MG63 (cell line): Measurements from ENCODE around the gene ZNF615. TPM values are rescaled to one million over a fixed set of nuclear protein-coding genes. Genes with fewer than 3 reads are reported as not detected.
"Not testable (repeated sequence)": the region's sequence is repeated elsewhere in the genome, so short reads cannot be mapped to it uniquely, and the experiment has no call there.

ENCODE experiments used
- DNase-seq: peaks from one replicate; pipeline ENCODE4 v3.0.0-alpha.2; 2020
- H3K27me3 ChIP-seq: fragments of 250-450 bp; sonication (Bioruptor Pico); 2 replicates; pipeline ENCODE4 v1.5.1; 2020; ENCODE audit warnings: mild to moderate bottlenecking, moderate library complexity
- H3K36me3 ChIP-seq: fragments of 250-450 bp; sonication (Bioruptor Pico); 2 replicates; pipeline ENCODE4 v1.5.1; 2020; ENCODE audit warnings: mild to moderate bottlenecking, moderate library complexity
- H3K4me3 ChIP-seq: fragments of 250-450 bp; sonication (Bioruptor Pico); 2 replicates; pipeline ENCODE4 v1.5.1; 2020; ENCODE audit warnings: mild to moderate bottlenecking, moderate library complexity
- H3K9me3 ChIP-seq: fragments of 250-450 bp; sonication (Bioruptor Pico); 2 replicates; pipeline ENCODE4 v1.5.1; 2020; ENCODE audit warnings: mild to moderate bottlenecking, moderate library complexity
- total RNA-seq: library from RNA; depleted of rRNA; stranded (reverse); fragments of >200 nt; shearing (Covaris generic); gene quantifications from 2 replicates; pipeline ENCODE4 v1.2.3, GENCODE V29; 2014; ENCODE audit warnings: low replicate concordance

The ZNF615 gene
- total RNA-seq, 1 experiment from 2014 or later = 5.6 TPM

DNA sequence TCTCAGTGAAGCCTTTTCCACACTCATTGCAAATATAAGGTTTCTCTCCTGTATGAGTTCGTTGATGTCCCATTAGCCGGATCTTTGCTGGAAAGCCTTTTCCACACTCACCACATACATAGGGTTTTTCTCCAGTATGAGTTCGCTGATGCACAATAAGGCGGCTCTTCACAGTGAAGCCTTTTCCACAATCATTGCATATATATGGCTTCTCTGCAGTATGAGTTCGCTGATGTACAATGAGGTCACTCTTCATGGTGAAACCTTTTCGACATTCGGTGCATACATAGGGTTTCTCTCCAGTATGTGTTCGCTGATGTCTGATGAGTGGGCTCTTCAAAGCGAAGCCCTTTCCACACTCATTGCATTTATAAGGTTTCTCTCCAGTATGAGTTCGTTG, 14.6 kb downstream of the ZNF615 start:
- H3K9me3 ChIP-seq = peaks cover 54% of the 10 kb centered on the region
- no peak overlapping the region for H3K4me3 ChIP-seq
- H3K36me3 ChIP-seq = peaks cover 49% of the 10 kb centered on the region
- no peak for DNase-seq
- H3K27me3 ChIP-seq = no peaks in the 10 kb centered on the region

GRCh38 chr19:51986309-51987291, 21.4 kb downstream of the ZNF615 start, which contains the start of gene ZNF350:
TSS of gene ZNF350 (minus strand) at chr19:51986840. CDS start at chr19:51974360, 12,480 bp downstream.
- H3K36me3 ChIP-seq = peaks cover 5% of the 10 kb centered on the region; the same call in 1 of the 2 replicates
- peaks cover 49% of the 10 kb centered on the region for H3K9me3 ChIP-seq
- no peaks in the 10 kb centered on the region for H3K27me3 ChIP-seq
- DNase-seq = peak; percentile 95
- peak within 1 kb of the TSS; percentile 77 for H3K4me3 ChIP-seq

DNA sequence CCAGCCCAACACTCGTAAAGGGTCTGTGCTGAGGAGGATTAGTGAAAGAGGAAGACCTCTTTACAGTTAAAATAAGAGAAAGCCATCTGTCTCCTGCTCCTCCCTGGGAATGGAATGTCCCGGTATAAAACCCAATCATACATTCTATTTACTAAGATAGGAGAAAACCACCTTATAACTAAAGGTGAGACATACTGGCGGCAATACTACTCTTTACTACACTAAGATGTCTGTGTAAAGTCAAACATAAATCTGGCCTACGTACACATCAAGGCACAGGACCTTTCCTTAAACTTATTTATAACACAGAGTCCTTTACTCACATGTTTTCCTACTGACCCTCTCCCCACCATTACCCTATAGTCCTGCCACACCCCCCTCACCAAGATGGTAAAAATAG, 24.6 kb downstream of the ZNF615 start:
- no peak for DNase-seq
- Histone ChIP-seq H3K36me3 (peaks cover 11% of the 10 kb centered on the region), H3K4me3 (no peak overlapping the region)

DNA sequence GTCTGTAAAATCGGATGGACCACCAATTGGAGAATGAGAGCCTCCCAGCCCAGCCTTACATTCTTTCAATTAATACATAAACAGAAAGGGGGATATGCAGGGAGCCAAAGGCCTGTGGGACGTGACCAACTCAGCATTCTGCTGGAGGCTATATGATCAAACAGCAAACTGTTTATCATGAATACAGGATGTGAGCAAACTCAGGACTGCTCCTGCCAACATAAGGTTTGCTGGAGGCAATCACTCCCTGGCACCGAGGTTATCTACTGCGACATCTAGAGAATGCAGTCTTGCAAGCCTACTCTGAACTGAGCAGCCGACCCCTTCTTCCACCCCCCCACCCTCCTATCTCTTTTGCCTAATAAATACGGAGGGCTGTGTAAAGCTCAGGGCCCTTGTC, 27.1 kb downstream of the ZNF615 start:
- peaks cover 11% of the 10 kb centered on the region for H3K36me3 ChIP-seq
- H3K27me3 ChIP-seq, H3K4me3 ChIP-seq, DNase-seq: not testable (repeated sequence)
- H3K9me3 ChIP-seq = peaks cover 30% of the 10 kb centered on the region

More for the DNA sequence above, 24.6 kb downstream of the ZNF615 start:
- H3K9me3 ChIP-seq = peaks cover 45% of the 10 kb centered on the region
- H3K27me3 ChIP-seq = no peaks in the 10 kb centered on the region

DNA sequence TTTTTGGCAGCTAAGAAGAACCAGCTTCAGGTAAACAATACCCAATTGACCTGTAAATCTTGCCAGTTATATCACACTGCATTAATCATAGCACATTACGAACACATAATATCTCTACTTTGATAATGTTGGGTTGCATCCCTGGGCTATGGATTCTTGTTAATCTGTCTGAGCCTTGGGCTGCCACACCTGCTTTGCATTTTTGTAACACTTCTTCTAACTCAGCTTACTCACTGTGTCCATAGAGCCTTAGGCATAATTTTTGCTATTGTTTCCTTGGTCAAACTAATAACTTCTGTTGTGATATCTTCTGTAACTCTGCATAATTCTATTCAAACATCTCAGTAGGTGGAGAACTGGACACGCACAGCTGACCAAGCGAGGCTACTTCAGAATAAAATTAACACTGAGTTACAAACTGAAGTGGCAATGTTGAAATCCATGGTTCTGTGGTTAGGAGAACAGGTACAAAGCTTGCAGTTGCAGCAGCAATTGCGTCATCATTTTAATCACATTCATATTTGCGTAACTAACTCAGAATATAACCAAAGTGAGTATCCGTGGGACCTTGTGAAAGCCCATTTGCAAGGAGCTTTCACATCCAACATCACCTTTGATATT, 27.8 kb downstream of the ZNF615 start:
- H3K36me3 ChIP-seq = peaks cover 11% of the 10 kb centered on the region
- H3K9me3 ChIP-seq = peaks cover 25% of the 10 kb centered on the region
- no peaks in the 10 kb centered on the region for H3K27me3 ChIP-seq
- no peak overlapping the region for H3K4me3 ChIP-seq
- no peak for DNase-seq

DNA sequence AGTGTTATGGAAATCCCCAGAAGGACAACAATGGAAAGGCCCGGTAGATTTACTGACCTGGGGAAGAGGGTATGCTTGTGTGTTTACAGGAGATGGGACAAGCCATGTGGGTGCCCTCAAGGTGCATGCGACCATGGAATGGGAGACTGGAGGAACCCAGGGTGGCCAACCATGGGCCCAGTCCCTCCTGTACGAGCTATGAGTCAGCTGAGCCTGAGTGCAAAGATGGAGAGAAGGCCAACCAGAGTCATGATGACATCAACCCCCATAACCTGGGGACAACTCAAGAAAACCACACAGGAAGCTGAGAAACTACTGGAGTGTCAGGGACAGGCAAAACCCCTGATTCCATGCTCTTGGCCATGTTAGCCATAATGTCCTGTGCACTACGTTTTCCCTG, 29.1 kb downstream of the ZNF615 start:
- no peaks in the 10 kb centered on the region for H3K27me3 ChIP-seq
- no peak for DNase-seq
- peaks cover 24% of the 10 kb centered on the region for H3K9me3 ChIP-seq
- peaks cover 17% of the 10 kb centered on the region for H3K36me3 ChIP-seq
- no peak overlapping the region for H3K4me3 ChIP-seq

DNA sequence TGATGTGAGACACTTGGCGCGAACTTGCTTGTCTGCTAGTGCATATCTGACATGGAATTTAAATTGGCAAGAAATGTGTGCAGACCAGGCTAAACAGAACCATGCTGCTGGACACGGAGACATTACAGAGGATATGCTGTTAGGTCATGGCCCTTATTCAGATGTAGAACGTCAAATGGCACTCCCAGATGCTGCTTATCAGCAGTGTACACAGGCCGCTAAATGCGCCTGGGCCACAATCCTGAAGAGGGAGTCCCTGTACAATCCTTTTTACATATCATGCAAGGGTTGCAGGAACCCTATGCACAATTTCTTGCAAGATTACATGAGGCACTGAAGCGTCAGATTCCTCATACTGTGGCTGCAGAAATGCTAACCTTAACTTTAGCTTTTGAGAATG, 30.7 kb downstream of the ZNF615 start:
- Histone ChIP-seq H3K36me3 (peaks cover 32% of the 10 kb centered on the region), H3K4me3 (no peak overlapping the region), H3K27me3 (no peaks in the 10 kb centered on the region), H3K9me3 (peaks cover 23% of the 10 kb centered on the region)
- DNase-seq = no peak

- H3K36me3 ChIP-seq = peaks cover 35% of the 10 kb centered on the region
Observed at GRCh38 chr19:51976852-51977251, 31.2 kb downstream of the ZNF615 start.

DNA sequence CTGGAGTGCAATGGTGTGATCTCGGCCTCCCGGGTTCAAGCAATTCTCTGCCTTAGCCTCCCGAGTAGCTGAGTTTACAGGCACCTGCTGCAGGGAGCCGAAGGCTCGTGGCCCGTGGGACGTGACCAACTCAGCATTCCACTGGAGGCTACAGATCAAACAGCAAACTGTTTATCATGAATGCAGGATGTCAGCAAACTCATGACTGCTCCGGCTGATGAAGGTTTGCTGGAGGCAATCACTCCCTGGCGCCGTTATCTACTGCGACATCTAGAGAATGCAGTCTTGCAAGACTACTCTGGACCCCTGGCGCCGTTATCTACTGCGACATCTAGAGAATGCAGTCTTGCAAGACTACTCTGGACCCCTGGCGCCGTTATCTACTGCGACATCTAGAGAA, 32.2 kb downstream of the ZNF615 start:
- Histone ChIP-seq H3K36me3 (peaks cover 44% of the 10 kb centered on the region), H3K9me3 (peaks cover 26% of the 10 kb centered on the region)
- not testable (repeated sequence) for DNase-seq, H3K4me3 ChIP-seq, H3K27me3 ChIP-seq

More at GRCh38 chr19:51976852-51977251, 31.2 kb downstream of the ZNF615 start:
- no peak for DNase-seq
- H3K4me3 ChIP-seq = no peak overlapping the region
- peaks cover 21% of the 10 kb centered on the region for H3K9me3 ChIP-seq
- no peaks in the 10 kb centered on the region for H3K27me3 ChIP-seq

DNA sequence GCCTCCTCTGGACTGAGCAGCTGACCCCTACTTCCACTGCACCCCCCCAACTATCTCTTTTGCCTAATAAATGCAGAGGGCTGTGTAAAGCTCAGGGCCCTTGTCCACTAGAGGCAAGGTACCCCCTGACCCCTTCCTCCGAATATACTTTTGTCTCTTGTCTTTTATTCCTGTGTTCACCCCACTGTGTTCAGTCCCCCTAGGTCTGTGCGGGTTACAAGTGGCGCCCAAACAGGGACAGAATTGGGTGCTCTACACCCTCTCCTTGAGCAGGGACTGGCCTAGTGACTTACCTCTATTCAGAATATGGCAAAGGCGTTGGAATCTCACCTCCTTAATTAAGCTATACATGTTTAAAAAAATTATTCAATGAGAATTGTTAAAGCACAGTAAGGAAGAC, 36.4 kb downstream of the ZNF615 start:
- H3K4me3 ChIP-seq = no peak overlapping the region
- H3K27me3 ChIP-seq = no peaks in the 10 kb centered on the region
- peaks cover 70% of the 10 kb centered on the region for H3K36me3 ChIP-seq
- DNase-seq = peak; percentile 23
- peaks cover 51% of the 10 kb centered on the region for H3K9me3 ChIP-seq

DNA sequence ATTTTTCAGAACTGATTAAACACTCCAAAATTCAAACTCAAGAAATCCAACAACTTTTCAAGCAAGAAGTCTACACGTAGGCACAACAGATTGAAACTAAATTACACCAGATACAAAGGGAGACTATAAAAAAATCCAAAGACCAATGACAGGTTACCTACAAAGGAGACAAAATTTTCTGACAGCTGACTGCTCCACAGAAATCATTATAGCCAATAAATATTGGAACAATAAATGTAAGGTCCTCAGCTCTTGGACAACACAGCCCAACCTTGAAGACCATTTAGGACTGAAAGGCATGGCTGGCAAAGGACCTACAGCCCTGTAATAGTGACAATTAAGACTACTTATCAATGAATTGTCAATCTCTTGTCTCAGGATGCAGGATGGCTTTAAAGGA, 37.3 kb downstream of the ZNF615 start:
- Histone ChIP-seq H3K9me3 (peaks cover 55% of the 10 kb centered on the region), H3K27me3 (no peaks in the 10 kb centered on the region), H3K4me3 (no peak overlapping the region), H3K36me3 (peaks cover 79% of the 10 kb centered on the region)
- no peak for DNase-seq

DNA sequence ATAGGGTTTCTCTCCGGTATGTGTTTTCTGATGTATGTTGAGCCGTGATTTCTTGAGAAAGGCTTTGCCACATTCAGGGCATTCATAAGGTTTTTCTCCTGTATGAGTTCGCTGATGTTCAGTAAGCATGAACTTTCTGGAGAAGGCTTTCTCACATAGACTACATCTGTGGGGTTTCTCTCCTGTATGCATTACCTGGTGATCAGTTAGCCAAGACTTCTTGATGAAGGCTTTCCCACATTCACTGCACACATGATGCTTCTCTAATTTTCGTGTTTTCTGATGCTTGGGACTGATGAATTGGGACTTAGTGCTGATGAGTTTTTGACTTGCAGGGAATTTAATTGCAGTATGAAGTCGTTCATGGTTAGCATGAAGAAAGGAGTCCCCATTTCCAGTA, 42.4 kb downstream of the ZNF615 start:
- Histone ChIP-seq H3K9me3 (peaks cover 49% of the 10 kb centered on the region), H3K4me3 (no peak overlapping the region), H3K27me3 (no peaks in the 10 kb centered on the region), H3K36me3 (peaks cover 56% of the 10 kb centered on the region)
- no peak for DNase-seq

- H3K27me3 ChIP-seq, H3K4me3 ChIP-seq, DNase-seq: not testable (repeated sequence)
- H3K9me3 ChIP-seq = peaks cover 20% of the 10 kb centered on the region
- peaks cover 19% of the 10 kb centered on the region for H3K36me3 ChIP-seq
Observed at GRCh38 chr19:51960621-51961233, 47.3 kb downstream of the ZNF615 start.

DNA sequence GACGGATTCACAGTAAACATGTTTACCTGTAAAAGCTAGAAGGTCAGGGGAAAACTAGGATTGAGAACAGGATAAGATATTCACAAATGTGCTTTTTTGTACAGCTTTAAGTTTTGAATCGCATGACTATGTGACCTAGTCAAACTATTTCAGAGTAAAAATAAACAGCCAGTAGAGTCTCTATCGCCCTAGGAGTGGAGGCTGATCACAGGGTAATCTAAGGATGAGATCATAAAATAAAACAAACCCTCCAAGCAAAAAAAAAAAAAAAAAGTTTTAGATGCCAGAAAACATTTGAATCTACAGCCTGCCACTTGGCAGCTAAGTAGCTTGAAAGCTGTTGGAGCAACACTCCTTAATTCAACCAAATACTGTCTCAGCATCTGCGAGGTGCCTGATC, 48.2 kb downstream of the ZNF615 start:
- Histone ChIP-seq H3K27me3 (no peaks in the 10 kb centered on the region), H3K9me3 (peaks cover 13% of the 10 kb centered on the region; the same call in 1 of the 2 replicates), H3K36me3 (peaks cover 10% of the 10 kb centered on the region), H3K4me3 (no peak overlapping the region)
- DNase-seq = no peak

DNA sequence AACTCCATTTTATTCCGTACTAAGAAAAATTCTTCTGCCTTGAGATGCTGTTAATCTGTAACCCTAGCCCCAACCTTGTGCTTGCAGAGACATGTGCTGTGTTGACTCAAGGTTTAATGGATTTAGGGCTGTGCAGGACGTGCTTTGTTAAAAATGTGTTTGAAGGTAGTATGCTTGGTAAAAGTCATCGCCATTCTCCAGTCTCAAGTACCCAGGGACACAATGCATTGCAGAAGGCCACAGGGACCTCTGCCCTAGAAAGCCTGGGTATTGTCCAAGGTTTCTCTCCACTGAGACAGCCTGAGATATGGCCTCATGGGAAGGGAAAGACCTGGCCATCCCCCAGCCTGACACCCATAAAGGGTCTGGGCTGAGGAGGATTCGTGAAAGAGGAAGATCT, 50.2 kb downstream of the ZNF615 start:
- H3K36me3 ChIP-seq, H3K9me3 ChIP-seq, DNase-seq, H3K4me3 ChIP-seq, H3K27me3 ChIP-seq: not testable (repeated sequence)

DNA sequence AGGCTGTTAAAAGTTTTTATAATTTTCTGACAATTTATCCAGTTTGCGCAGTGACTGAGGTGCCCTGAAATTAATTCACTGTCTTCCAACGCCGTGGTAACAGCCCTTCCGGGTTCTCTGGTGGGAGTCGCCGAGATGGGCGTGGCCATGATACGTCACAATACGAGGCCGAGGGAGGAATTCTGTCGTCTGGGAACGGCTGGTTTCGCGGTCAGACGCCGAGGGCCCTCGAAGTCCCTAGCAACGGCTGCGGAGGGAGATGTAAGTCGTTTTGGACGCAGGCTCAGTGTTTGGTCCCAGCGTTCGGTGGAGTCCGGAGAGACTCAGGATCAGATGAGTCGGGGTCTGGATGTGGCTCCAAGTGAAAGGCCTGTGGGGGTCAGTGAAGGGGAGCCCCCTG, 59.0 kb downstream of the ZNF615 start:
- H3K4me3 ChIP-seq = no peak overlapping the region
- no peak for DNase-seq
- H3K27me3 ChIP-seq = no peaks in the 10 kb centered on the region
- H3K36me3 ChIP-seq = peaks cover 22% of the 10 kb centered on the region
- H3K9me3 ChIP-seq = peaks cover 35% of the 10 kb centered on the region

- Histone ChIP-seq H3K4me3 (no peak overlapping the region), H3K36me3 (peaks cover 43% of the 10 kb centered on the region), H3K9me3 (peaks cover 49% of the 10 kb centered on the region), H3K27me3 (no peaks in the 10 kb centered on the region)
- no peak for DNase-seq
Observed at GRCh38 chr19:51946602-51947001, 61.4 kb downstream of the ZNF615 start.
